IgD-negative memory B cell (primary cell): Measurements from ENCODE around the gene WNT5B. TPM values are rescaled to one million over a fixed set of nuclear protein-coding genes. Genes with fewer than 3 reads are reported as not detected.
"Not testable (repeated sequence)": the region's sequence is repeated elsewhere in the genome, so short reads cannot be mapped to it uniquely, and the experiment has no call there.

ENCODE experiments used
- H3K27ac Mint-ChIP-seq, 3 donors: one replicate each; pipeline ENCODE4 v1.8.0; 2020 to 2022; ENCODE audit warnings: mild to moderate bottlenecking in 3 of 3, mixed read lengths in 3 of 3, moderate library complexity in 1 of 3
- H3K27me3 Mint-ChIP-seq: one replicate; pipeline ENCODE4 v1.8.0; 2021; ENCODE audit warnings: mixed read lengths
- H3K36me3 Mint-ChIP-seq: one replicate; pipeline ENCODE4 v1.8.0; 2020; ENCODE audit warnings: mild to moderate bottlenecking, mixed read lengths
- H3K4me1 Mint-ChIP-seq, 3 donors: one replicate each; pipeline ENCODE4 v1.8.0; 2020 to 2022; ENCODE audit warnings: mixed read lengths in 3 of 3, mild to moderate bottlenecking in 1 of 3
- H3K4me3 Mint-ChIP-seq, 4 donors: one replicate each; pipeline ENCODE4 v1.8.0; 2020 to 2022; ENCODE audit warnings: mild to moderate bottlenecking in 4 of 4, mixed read lengths in 4 of 4, moderate library complexity in 3 of 4
- H3K9me3 Mint-ChIP-seq, 3 donors: one replicate each; pipeline ENCODE4 v1.8.0; 2020 to 2021; ENCODE audit warnings: mixed read lengths in 3 of 3, mild to moderate bottlenecking in 1 of 3
- polyA plus RNA-seq: library from polyadenylated mRNA; unstranded; fragments of 300-500 nt; fragmentation: Illumina TruSeq; gene quantifications from one replicate; pipeline ENCODE4 v1.2.3, GENCODE V29; 2021

The WNT5B gene
- polyA plus RNA-seq, 1 donor from 2014 or later = 0.33 TPM

DNA sequence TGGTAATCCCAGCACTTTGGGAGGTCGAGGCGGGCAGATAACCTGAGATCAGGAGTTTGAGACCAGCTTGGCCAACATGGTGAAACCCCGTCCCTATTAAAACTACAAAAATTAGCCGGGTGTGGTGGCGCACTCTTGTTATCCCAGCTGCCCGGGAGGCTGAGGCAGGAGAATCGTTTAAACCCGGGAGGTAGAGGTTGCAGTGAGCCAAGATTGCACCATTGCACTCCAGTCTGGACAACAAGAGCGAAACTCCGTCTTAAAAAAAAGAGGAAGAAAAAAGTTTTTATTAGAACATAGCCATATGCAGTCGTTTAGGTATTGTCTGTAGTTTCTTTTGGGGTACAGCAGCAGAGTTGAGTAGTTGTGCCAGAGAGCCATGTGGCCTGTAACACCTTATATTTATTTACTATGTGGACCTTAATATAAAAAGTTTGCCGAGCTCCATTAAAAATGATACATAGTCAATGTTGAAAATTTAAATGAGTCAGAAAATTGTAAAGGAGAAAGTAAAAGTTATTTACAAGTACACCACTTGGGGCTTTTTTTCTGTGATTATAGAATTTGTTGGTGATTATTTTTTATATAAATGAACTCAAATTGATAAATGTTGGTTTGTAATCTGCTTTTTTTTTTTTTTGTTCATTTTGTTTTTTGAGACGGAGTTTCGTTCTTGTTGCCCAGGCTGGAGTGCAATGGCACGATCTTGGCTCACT, 64.0 kb downstream of the WNT5B start:
- H3K4me3 Mint-ChIP-seq = peak overlapping the region; percentile 69 to 95 (median 92)
- no peaks in the 10 kb centered on the region for H3K36me3 Mint-ChIP-seq
- H3K27me3 Mint-ChIP-seq = no peaks in the 10 kb centered on the region
- no peaks in the 10 kb centered on the region for H3K9me3 Mint-ChIP-seq
- H3K27ac Mint-ChIP-seq = peak overlapping the region; percentile 58 to 95 (median 80)
- H3K4me1 Mint-ChIP-seq = peaks cover 34 to 55% (median 52%) of the 10 kb centered on the region in 3 donors

DNA sequence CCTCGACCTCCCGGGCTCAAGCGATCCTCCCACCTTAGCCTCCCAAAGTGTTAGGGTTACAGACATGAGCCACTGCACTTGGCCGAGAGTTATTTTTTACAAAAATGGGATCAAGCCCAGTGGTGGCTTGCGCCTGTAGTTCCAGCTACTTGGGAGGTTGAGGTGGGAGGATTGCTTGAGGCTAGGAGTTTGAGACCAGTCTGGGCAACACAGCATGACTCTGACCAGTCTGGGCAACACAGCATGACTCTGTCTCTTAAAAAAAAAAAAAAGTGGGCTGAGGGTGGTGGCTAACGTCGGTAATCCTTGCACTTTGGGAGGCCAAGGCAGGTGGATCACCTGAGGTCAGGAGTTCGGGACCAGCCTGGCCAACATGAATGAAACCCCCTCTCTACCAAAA, 66.1 kb downstream of the WNT5B start:
- Mint-ChIP-seq H3K4me3 (peak overlapping the region in 1 of 4 donors; percentile 33), H3K4me1 (peaks cover 37 to 62% (median 56%) of the 10 kb centered on the region in 3 donors)
- not testable (repeated sequence) for H3K36me3 Mint-ChIP-seq, H3K27ac Mint-ChIP-seq, H3K9me3 Mint-ChIP-seq, H3K27me3 Mint-ChIP-seq

GRCh38 chr12:1695886-1696670, 67.0 kb downstream of the WNT5B start:
- H3K4me3 Mint-ChIP-seq = peak overlapping the region in 1 of 4 donors; percentile 25
- peaks cover 41 to 59% (median 53%) of the 10 kb centered on the region in 3 donors for H3K4me1 Mint-ChIP-seq
- no peak overlapping the region for H3K27ac Mint-ChIP-seq
- H3K27me3 Mint-ChIP-seq = no peaks in the 10 kb centered on the region
- peaks cover 10% of the 10 kb centered on the region for H3K36me3 Mint-ChIP-seq
- no peaks in the 10 kb centered on the region for H3K9me3 Mint-ChIP-seq

DNA sequence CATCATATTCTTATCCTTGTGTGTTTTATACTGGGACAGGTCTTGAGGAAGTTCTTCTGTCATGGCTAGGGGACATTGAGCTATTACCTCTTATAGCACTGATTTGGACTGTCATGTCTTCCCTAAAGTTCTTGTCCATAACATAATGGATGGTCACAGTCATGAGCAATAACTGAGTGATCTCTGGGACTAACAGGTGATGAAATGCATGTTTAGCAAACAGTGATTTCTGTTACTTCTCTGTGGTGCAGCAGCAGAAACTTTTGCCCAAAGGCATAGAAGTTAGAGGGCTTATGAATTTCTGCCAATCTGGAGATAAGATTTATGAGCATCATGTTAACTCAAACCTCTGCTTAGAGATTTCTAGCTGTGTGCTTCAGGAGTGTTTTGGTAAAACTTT, 67.8 kb downstream of the WNT5B start:
- no peak overlapping the region for H3K27ac Mint-ChIP-seq
- peak overlapping the region in 1 of 4 donors; percentile 25 for H3K4me3 Mint-ChIP-seq
- peaks cover 41 to 54% (median 52%) of the 10 kb centered on the region in 3 donors for H3K4me1 Mint-ChIP-seq
- H3K27me3 Mint-ChIP-seq = no peaks in the 10 kb centered on the region
- no peaks in the 10 kb centered on the region for H3K9me3 Mint-ChIP-seq
- H3K36me3 Mint-ChIP-seq = peaks cover 10% of the 10 kb centered on the region

Other genes starting within 250 kb of the WNT5B start
- gene FBXL14, start 34.6 kb upstream of the WNT5B start, polyA plus RNA-seq = 20.5 TPM
- gene ADIPOR2, start 61.8 kb downstream of the WNT5B start, polyA plus RNA-seq = 2.9 TPM
- gene LRTM2, start 191.3 kb downstream of the WNT5B start, polyA plus RNA-seq = not detected